K562 (cell line): ENCODE data around the gene APOM. TPM values are rescaled to one million over a fixed set of nuclear protein-coding genes. Genes with fewer than 3 reads are reported as not detected.

Experiments used
- ATF1 ChIP-seq, 2 experiments: fragments of 450-650 bp in 1 of 2; IDR thresholded peaks; 2 replicates each; pipeline ENCODE4 v1.6.1; 2016; ENCODE audit warnings: missing compliant biosample characterization in 1 of 2, missing genetic modification characterization in 1 of 2
- KDM5B ChIP-seq: fragments of 200-600 bp; sonication (generic); IDR thresholded peaks from 2 replicates; pipeline ENCODE4 v1.6.1; 2012; ENCODE audit warnings: low read depth, mild to moderate bottlenecking, moderate library complexity, low read length, control low read depth, inconsistent platforms; ENCODE audit not compliant: insufficient replicate concordance
- NCOA4 ChIP-seq: fragments of 450-650 bp; IDR thresholded peaks from 2 replicates; pipeline ENCODE4 v1.6.1; 2018; ENCODE audit warnings: mild to moderate bottlenecking; ENCODE audit not compliant: partially characterized antibody
- PHF20 ChIP-seq: fragments of 450-650 bp; IDR thresholded peaks from 2 replicates; pipeline ENCODE4 v1.6.1; 2018; ENCODE audit not compliant: partially characterized antibody
- RFX5 ChIP-seq: IDR thresholded peaks from 2 replicates; pipeline ENCODE4 v1.6.1; 2011; ENCODE audit warnings: low read depth, mild to moderate bottlenecking, improper control_type of control experiment, low read length
- SAFB2 ChIP-seq: fragments of 200-400 bp; formaldehyde crosslinking; IDR thresholded peaks from 2 replicates; pipeline ENCODE4 v1.6.1; 2018; ENCODE audit warnings: borderline replicate concordance, low read length, low read depth, moderate library complexity; ENCODE audit not compliant: severe bottlenecking
- SREBF1 ChIP-seq: fragments of 150-350 bp; IDR thresholded peaks from 2 replicates; pipeline ENCODE4 v1.6.1; 2014; ENCODE audit warnings: antibody characterized with exemption, low read depth, low read length, borderline replicate concordance
- TGIF2 ChIP-seq: sonication (generic); formaldehyde crosslinking; IDR thresholded peaks from 2 replicates; pipeline ENCODE4 v1.8.1; 2022; ENCODE audit warnings: mild to moderate bottlenecking, missing genetic modification reagents, moderate library complexity
- ZNF23 ChIP-seq: fragments of 250-450 bp; sonication (Bioruptor Pico); IDR thresholded peaks from 2 replicates; pipeline ENCODE4 v1.4.0; 2020; ENCODE audit warnings: mild to moderate bottlenecking
- ZNF444 ChIP-seq: fragments of 250-450 bp; sonication (Bioruptor Pico); IDR thresholded peaks from 2 replicates; pipeline ENCODE4 v1.4.0; 2020; ENCODE audit warnings: mild to moderate bottlenecking, moderate library complexity
- ZNF695 ChIP-seq: fragments of 450-650 bp; formaldehyde crosslinking; IDR thresholded peaks from 2 replicates; pipeline ENCODE4 v1.4.0; 2020; ENCODE audit warnings: mild to moderate bottlenecking, moderate library complexity
- polyA plus RNA-seq, 8 experiments: library from polyadenylated mRNA; depleted of rRNA in 4 of 8; stranded (reverse) in 5 of 8; unstranded in 3 of 8; fragments of >200 nt; fragmentation: Nextera tagmentation in 2 of 8; fragmentation: Illumina TruSeq in 1 of 8; extraction: Ambion mirVana in 2 of 8; extraction: Trizol in 1 of 8; gene quantifications; 2 replicates each; pipeline versions ENCODE4 v1.2.1 to v1.2.3, GENCODE V29; 2011 to 2014; ENCODE audit warnings: inconsistent platforms in 1 of 8, missing spikeins in 1 of 8
- total RNA-seq, 7 experiments: library from RNA; depleted of rRNA in 6 of 7; stranded (reverse); fragments of >200 nt in 6 of 7; fragmentation: Illumina TruSeq in 2 of 7; extraction: Trizol in 2 of 7; gene quantifications; 2 replicates each; pipeline versions ENCODE4 v1.2.1 to v1.2.3, GENCODE V29; 2011 to 2021; ENCODE audit warnings: low replicate concordance in 1 of 7
- TF ChIP-seq, protein P1 (sequence below): fragments of 450-650 bp; IDR thresholded peaks from 2 replicates; pipeline ENCODE4 v1.6.1; 2018; ENCODE audit not compliant: partially characterized antibody
- TF ChIP-seq, protein P2 (sequence below): fragments of 250-450 bp; sonication (Bioruptor Pico); IDR thresholded peaks from 2 replicates; pipeline ENCODE4 v1.8.0; 2021; ENCODE audit warnings: mild to moderate bottlenecking, moderate library complexity
- TF ChIP-seq, protein P3 (sequence below): fragments of 450-650 bp; formaldehyde crosslinking; IDR thresholded peaks from 2 replicates; pipeline ENCODE4 v1.4.0; 2020; ENCODE audit warnings: mild to moderate bottlenecking, moderate library complexity
- TF ChIP-seq, protein P4 (sequence below), 2 experiments: fragments of 150-350 bp in 1 of 2; IDR thresholded peaks; 2 replicates each; pipeline ENCODE4 v1.6.1; 2012 to 2016; ENCODE audit warnings: low read depth in 2 of 2, low read length in 2 of 2, mild to moderate bottlenecking in 1 of 2, moderate library complexity in 1 of 2

The APOM gene
- total and polyA plus RNA-seq, 9 of the 15 experiments (the other 6 are each of a cell fraction or from before 2014, with no cell fraction given), result 5.7 to 24.3 (median 10.4) TPM

DNA sequence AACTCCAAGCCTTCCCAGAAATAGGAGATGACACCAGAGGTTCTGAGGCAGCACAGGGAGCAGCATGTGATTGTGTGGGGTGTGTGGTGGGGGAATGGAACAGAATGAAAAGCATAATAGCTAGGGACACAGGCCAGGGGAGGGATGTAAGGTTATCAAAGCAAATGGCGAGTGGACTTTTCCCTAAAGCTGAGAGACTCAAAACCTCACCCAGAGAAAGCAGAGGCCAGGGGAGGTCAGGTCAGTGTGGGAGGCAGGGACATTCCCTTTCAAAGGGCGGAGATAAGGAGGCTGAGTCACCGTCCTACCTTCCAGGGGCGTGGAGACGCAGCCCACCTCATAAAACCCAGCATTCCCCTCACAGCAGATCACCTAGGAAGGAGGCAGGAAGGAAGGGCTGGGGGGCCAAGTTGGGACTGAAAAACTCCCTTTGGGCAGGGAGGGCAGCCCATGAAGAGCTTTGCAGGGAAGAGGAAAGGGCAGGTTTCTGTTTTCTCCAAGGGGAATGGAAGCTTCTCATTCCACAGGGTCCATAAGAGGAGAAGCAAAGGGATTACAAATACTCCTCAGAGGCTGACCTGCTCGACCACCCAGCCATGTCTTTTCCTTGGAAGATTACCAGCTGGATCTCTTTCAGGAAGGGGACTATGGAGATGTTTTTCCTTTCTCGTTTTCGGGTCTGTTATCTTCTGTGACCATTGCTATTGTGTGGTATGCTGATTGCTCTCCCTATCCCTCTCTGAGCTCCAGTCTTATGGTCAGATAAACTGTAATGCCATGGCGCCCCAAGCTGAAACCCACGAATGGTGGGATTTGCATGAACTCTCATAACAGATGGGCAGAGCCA lies 34.8 kb downstream of the APOM start (continued):
- TF ChIP-seq, protein P1, sequence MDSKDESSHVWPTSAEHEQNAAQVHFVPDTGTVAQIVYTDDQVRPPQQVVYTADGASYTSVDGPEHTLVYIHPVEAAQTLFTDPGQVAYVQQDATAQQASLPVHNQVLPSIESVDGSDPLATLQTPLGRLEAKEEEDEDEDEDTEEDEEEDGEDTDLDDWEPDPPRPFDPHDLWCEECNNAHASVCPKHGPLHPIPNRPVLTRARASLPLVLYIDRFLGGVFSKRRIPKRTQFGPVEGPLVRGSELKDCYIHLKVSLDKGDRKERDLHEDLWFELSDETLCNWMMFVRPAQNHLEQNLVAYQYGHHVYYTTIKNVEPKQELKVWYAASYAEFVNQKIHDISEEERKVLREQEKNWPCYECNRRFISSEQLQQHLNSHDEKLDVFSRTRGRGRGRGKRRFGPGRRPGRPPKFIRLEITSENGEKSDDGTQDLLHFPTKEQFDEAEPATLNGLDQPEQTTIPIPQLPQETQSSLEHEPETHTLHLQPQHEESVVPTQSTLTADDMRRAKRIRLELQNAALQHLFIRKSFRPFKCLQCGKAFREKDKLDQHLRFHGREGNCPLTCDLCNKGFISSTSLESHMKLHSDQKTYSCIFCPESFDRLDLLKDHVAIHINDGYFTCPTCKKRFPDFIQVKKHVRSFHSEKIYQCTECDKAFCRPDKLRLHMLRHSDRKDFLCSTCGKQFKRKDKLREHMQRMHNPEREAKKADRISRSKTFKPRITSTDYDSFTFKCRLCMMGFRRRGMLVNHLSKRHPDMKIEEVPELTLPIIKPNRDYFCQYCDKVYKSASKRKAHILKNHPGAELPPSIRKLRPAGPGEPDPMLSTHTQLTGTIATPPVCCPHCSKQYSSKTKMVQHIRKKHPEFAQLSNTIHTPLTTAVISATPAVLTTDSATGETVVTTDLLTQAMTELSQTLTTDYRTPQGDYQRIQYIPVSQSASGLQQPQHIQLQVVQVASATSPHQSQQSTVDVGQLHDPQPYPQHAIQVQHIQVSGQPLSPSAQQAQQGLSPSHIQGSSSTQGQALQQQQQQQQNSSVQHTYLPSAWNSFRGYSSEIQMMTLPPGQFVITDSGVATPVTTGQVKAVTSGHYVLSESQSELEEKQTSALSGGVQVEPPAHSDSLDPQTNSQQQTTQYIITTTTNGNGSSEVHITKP, result peak; percentile 61
- TF ChIP-seq TGIF2 (no peak), ZNF695 (no peak), RFX5 (no peak), ZNF23 (CRISPR knock-in tag) (no peak), NCOA4 (peak; percentile 25), ZNF444 (no peak), SAFB2 (no peak), SREBF1 (no peak; the same call in 1 of the 2 replicates), PHF20 (no peak), ATF1 (CRISPR knock-in tag; IDR thresholded peaks at IDR 0.05) (no peak), ATF1 (tag; IDR thresholded peaks at IDR 0.05) (peak; percentile 71), KDM5B (peak; percentile 21)
- TF ChIP-seq, protein P2, sequence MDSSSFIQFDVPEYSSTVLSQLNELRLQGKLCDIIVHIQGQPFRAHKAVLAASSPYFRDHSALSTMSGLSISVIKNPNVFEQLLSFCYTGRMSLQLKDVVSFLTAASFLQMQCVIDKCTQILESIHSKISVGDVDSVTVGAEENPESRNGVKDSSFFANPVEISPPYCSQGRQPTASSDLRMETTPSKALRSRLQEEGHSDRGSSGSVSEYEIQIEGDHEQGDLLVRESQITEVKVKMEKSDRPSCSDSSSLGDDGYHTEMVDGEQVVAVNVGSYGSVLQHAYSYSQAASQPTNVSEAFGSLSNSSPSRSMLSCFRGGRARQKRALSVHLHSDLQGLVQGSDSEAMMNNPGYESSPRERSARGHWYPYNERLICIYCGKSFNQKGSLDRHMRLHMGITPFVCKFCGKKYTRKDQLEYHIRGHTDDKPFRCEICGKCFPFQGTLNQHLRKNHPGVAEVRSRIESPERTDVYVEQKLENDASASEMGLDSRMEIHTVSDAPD, result no peak
- TF ChIP-seq, protein P3, sequence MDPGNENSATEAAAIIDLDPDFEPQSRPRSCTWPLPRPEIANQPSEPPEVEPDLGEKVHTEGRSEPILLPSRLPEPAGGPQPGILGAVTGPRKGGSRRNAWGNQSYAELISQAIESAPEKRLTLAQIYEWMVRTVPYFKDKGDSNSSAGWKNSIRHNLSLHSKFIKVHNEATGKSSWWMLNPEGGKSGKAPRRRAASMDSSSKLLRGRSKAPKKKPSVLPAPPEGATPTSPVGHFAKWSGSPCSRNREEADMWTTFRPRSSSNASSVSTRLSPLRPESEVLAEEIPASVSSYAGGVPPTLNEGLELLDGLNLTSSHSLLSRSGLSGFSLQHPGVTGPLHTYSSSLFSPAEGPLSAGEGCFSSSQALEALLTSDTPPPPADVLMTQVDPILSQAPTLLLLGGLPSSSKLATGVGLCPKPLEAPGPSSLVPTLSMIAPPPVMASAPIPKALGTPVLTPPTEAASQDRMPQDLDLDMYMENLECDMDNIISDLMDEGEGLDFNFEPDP (CRISPR knock-in tag), result no peak; the same call in 1 of the 2 replicates
- TF ChIP-seq, protein P4, sequence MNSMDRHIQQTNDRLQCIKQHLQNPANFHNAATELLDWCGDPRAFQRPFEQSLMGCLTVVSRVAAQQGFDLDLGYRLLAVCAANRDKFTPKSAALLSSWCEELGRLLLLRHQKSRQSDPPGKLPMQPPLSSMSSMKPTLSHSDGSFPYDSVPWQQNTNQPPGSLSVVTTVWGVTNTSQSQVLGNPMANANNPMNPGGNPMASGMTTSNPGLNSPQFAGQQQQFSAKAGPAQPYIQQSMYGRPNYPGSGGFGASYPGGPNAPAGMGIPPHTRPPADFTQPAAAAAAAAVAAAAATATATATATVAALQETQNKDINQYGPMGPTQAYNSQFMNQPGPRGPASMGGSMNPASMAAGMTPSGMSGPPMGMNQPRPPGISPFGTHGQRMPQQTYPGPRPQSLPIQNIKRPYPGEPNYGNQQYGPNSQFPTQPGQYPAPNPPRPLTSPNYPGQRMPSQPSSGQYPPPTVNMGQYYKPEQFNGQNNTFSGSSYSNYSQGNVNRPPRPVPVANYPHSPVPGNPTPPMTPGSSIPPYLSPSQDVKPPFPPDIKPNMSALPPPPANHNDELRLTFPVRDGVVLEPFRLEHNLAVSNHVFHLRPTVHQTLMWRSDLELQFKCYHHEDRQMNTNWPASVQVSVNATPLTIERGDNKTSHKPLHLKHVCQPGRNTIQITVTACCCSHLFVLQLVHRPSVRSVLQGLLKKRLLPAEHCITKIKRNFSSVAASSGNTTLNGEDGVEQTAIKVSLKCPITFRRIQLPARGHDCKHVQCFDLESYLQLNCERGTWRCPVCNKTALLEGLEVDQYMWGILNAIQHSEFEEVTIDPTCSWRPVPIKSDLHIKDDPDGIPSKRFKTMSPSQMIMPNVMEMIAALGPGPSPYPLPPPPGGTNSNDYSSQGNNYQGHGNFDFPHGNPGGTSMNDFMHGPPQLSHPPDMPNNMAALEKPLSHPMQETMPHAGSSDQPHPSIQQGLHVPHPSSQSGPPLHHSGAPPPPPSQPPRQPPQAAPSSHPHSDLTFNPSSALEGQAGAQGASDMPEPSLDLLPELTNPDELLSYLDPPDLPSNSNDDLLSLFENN (IDR thresholded peaks at IDR 0.05; ENCODE audit: low read depth in 2 of 2, low read length in 2 of 2), result peak in 1 of 2 experiments; percentile 1; a peak in 1 of 4 replicates
